Breast epithelium (tissue), 4 donors: ENCODE results near the gene ERI2. TPM values are rescaled to one million over a fixed set of nuclear protein-coding genes. Genes with fewer than 3 reads are reported as not detected.

ENCODE experiments used
- DNase-seq, 2 donors: peaks; one replicate each; pipeline ENCODE4 v3.0.0-alpha.2; 2019; ENCODE audit warnings: low spot score in 2 of 2
- H3K27ac ChIP-seq, 2 donors: fragments of 200-600 bp; sonication (generic) in 1 of 2; one replicate each; pipeline ENCODE4 v1.5.1; 2016 to 2019; ENCODE audit warnings: mild to moderate bottlenecking in 1 of 2
- H3K27me3 ChIP-seq, 2 donors: fragments of 200-600 bp; sonication (generic) in 1 of 2; one replicate each; pipeline versions ENCODE4 v1.5.1 to v1.6.0; 2017 to 2019; ENCODE audit warnings: control low read depth in 1 of 2, mild to moderate bottlenecking in 1 of 2
- H3K36me3 ChIP-seq: fragments of 200-600 bp; one replicate; pipeline ENCODE4 v1.5.1; 2019
- H3K4me1 ChIP-seq, 2 donors: fragments of 200-600 bp; sonication (generic); one replicate each; pipeline ENCODE4 v1.5.1; 2016 to 2019; ENCODE audit warnings: control low read depth in 1 of 2
- H3K4me3 ChIP-seq, 3 donors: fragments of 200-600 bp; sonication (generic); 1 replicate in 2 of 3; 2 replicates in 1 of 3; pipeline ENCODE4 v1.5.1; 2016 to 2019; ENCODE audit warnings: mild to moderate bottlenecking in 3 of 3, moderate library complexity in 2 of 3
- H3K9me3 ChIP-seq, 2 donors: fragments of 200-600 bp; sonication (generic) in 1 of 2; one replicate each; pipeline ENCODE4 v1.5.1; 2016 to 2019; ENCODE audit warnings: control low read depth in 1 of 2
- CTCF ChIP-seq, 3 donors: fragments of 450-650 bp; IDR thresholded peaks; one replicate each; pipeline ENCODE4 v1.5.1; 2016 to 2017; ENCODE audit warnings: antibody characterized with exemption in 3 of 3, mild to moderate bottlenecking in 3 of 3, moderate library complexity in 3 of 3
- POLR2A ChIP-seq: fragments of 450-650 bp; IDR thresholded peaks from one replicate; pipeline ENCODE4 v1.6.1; 2016; ENCODE audit warnings: antibody characterized with exemption, mild to moderate bottlenecking, moderate library complexity
- POLR2AphosphoS5 ChIP-seq, 3 donors: sonication (generic); formaldehyde crosslinking; IDR thresholded peaks; one replicate each; pipeline ENCODE4 v1.6.1; 2017; ENCODE audit warnings: antibody characterized with exemption in 3 of 3
- intact Hi-C: fragments of 100-400 bp; cut with DNase I; formaldehyde crosslinking; loops from one replicate; pipeline ENCODE4 v1.15.1; 2023; ENCODE audit warnings: low total_unique reads
- total RNA-seq, 3 donors: library from RNA; depleted of rRNA; stranded (reverse); fragments of >200 nt; gene quantifications; one replicate each; pipeline ENCODE4 v1.1.0, GENCODE V29; 2016

ERI2 gene
- total RNA-seq, 3 donors from 2014 or later: 21.8 to 33.2 (median 26.2) TPM

- Histone ChIP-seq H3K27ac (no peak overlapping the region), H3K9me3 (no peaks in the 10 kb centered on the region), H3K36me3 (no peaks in the 10 kb centered on the region), H3K4me1 (no peaks in the 10 kb centered on the region), H3K27me3 (no peaks in the 10 kb centered on the region), H3K4me3 (no peak overlapping the region)
- no peak for TF ChIP-seq POLR2AphosphoS5 (IDR thresholded peaks at IDR 0.05)
- TF ChIP-seq CTCF (IDR thresholded peaks at IDR 0.05): no peak
- TF ChIP-seq POLR2A: no peak
- no peak for DNase-seq
- intact Hi-C loops: no loop called here
These were observed 26.8 kb upstream of the ERI2 start for GRCh38 chr16:20833086-20833485.

- no peak for TF ChIP-seq CTCF (IDR thresholded peaks at IDR 0.05)
- no peak for TF ChIP-seq POLR2A
- Histone ChIP-seq H3K9me3 (no peaks in the 10 kb centered on the region), H3K4me1 (no peaks in the 10 kb centered on the region), H3K36me3 (no peaks in the 10 kb centered on the region), H3K27ac (no peak overlapping the region), H3K27me3 (no peaks in the 10 kb centered on the region), H3K4me3 (no peak overlapping the region)
- intact Hi-C loops: no loop called here
- no peak for DNase-seq
These were observed 24.1 kb upstream of the ERI2 start for GRCh38 chr16:20830372-20830771.

- Histone ChIP-seq H3K9me3 (no peaks in the 10 kb centered on the region), H3K27ac (no peak overlapping the region), H3K27me3 (no peaks in the 10 kb centered on the region), H3K4me1 (no peaks in the 10 kb centered on the region), H3K4me3 (no peak overlapping the region), H3K36me3 (no peaks in the 10 kb centered on the region)
- TF ChIP-seq POLR2AphosphoS5 (IDR thresholded peaks at IDR 0.05) (no peak), POLR2A (no peak), CTCF (IDR thresholded peaks at IDR 0.05) (no peak)
- DNase-seq: no peak
- intact Hi-C loops: no loop called here
These were observed 23.3 kb upstream of the ERI2 start for GRCh38 chr16:20829536-20829935.

- Histone ChIP-seq H3K4me1 (no peaks in the 10 kb centered on the region), H3K27ac (no peak overlapping the region), H3K9me3 (no peaks in the 10 kb centered on the region), H3K4me3 (no peak overlapping the region), H3K27me3 (no peaks in the 10 kb centered on the region), H3K36me3 (no peaks in the 10 kb centered on the region)
- no peak for DNase-seq
- intact Hi-C loops: no loop called here
- TF ChIP-seq CTCF (IDR thresholded peaks at IDR 0.05) (no peak), POLR2AphosphoS5 (IDR thresholded peaks at IDR 0.05) (no peak), POLR2A (no peak)
These were observed 19.8 kb upstream of the ERI2 start for GRCh38 chr16:20826039-20826566.

GRCh38 chr16:20822521-20823325, 16.5 kb upstream of the ERI2 start:
- Histone ChIP-seq H3K27me3 (no peaks in the 10 kb centered on the region), H3K36me3 (no peaks in the 10 kb centered on the region), H3K9me3 (no peaks in the 10 kb centered on the region), H3K4me1 (no peaks in the 10 kb centered on the region), H3K27ac (no peak overlapping the region), H3K4me3 (no peak overlapping the region)
- no peak for DNase-seq
- intact Hi-C loops: no loop called here
- TF ChIP-seq CTCF (IDR thresholded peaks at IDR 0.05): no peak
- TF ChIP-seq POLR2A: no peak
- TF ChIP-seq POLR2AphosphoS5 (IDR thresholded peaks at IDR 0.05): no peak
